T1000 (cell line): ENCODE measurements around the gene TET2.

Source experiments
- DNase-seq: peaks from one replicate; lab custom pipeline; 2025; ENCODE audit warnings: mixed read lengths; lab: John Stamatoyannopoulos, UW

Gene TET2

DNA sequence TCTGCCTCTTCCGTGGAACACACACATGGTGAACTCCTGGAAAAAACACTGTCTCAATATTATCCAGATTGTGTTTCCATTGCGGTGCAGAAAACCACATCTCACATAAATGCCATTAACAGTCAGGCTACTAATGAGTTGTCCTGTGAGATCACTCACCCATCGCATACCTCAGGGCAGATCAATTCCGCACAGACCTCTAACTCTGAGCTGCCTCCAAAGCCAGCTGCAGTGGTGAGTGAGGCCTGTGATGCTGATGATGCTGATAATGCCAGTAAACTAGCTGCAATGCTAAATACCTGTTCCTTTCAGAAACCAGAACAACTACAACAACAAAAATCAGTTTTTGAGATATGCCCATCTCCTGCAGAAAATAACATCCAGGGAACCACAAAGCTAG lies 87.9 kb downstream of the TET2 start:
- DNase-seq: no peak

DNA sequence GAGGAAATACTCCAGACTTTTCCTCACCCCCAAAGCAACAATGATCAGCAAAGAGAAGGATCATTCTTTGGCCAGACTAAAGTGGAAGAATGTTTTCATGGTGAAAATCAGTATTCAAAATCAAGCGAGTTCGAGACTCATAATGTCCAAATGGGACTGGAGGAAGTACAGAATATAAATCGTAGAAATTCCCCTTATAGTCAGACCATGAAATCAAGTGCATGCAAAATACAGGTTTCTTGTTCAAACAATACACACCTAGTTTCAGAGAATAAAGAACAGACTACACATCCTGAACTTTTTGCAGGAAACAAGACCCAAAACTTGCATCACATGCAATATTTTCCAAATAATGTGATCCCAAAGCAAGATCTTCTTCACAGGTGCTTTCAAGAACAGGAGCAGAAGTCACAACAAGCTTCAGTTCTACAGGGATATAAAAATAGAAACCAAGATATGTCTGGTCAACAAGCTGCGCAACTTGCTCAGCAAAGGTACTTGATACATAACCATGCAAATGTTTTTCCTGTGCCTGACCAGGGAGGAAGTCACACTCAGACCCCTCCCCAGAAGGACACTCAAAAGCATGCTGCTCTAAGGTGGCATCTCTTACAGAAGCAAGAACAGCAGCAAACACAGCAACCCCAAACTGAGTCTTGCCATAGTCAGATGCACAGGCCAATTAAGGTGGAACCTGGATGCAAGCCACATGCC lies 89.7 kb downstream of the TET2 start:
- no peak for DNase-seq

DNA sequence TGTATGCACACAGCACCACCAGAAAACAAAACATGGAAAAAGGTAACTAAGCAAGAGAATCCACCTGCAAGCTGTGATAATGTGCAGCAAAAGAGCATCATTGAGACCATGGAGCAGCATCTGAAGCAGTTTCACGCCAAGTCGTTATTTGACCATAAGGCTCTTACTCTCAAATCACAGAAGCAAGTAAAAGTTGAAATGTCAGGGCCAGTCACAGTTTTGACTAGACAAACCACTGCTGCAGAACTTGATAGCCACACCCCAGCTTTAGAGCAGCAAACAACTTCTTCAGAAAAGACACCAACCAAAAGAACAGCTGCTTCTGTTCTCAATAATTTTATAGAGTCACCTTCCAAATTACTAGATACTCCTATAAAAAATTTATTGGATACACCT lies 90.2 kb downstream of the TET2 start:
- DNase-seq: no peak

DNA sequence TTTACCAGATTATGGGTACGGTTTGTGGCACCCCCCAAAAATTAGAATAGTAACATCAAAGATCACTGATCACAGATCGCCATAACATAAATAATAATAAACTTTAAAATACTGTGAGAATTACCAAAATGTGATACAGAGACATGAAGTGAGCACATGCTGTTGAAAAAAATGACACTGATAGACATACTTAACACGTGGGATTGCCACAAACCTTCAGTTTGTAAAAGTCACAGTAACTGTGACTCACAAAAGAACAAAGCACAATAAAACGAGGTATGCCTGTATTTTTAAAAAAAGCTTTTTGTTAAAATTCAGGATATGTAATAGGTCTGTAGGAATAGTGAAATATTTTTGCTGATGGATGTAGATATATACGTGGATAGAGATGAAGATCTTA lies 93.4 kb downstream of the TET2 start:
- DNase-seq: no peak

DNA sequence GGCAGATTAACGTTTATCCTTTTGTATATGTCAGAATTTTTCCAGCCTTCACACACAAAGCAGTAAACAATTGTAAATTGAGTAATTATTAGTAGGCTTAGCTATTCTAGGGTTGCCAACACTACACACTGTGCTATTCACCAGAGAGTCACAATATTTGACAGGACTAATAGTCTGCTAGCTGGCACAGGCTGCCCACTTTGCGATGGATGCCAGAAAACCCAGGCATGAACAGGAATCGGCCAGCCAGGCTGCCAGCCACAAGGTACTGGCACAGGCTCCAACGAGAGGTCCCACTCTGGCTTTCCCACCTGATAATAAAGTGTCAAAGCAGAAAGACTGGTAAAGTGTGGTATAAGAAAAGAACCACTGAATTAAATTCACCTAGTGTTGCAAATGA lies 94.8 kb downstream of the TET2 start:
- DNase-seq: no peak

DNA sequence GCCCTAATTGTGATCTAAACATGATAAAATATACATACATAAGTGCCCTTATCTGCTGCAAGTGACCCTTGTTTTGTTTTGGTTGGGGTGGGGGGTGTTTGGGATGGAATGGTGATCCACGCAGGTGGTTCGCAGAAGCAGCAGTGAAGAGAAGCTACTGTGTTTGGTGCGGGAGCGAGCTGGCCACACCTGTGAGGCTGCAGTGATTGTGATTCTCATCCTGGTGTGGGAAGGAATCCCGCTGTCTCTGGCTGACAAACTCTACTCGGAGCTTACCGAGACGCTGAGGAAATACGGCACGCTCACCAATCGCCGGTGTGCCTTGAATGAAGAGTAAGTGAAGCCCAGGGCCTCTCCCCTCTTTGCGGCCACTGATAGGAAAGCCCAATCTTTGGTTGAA lies 96.8 kb downstream of the TET2 start:
- DNase-seq: no peak

DNA sequence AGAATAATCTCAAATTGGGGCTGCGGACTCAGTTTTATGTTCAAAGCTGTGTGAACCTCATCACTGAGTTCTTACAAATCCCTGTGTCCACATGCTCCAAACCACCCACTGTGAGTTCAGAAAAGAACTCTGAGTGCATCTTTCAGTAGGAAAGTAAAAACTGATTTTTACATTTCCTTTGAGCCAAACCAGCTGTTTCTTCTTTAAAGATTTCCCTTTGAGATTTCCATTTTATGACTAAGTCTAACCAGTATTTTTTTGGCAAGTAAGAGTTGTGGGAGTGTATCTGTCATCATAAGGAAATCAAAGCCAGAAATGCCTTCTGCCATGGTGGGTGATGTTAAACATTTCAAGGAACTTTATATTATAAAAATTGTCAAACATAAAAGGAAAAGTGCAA lies 100.0 kb downstream of the TET2 start:
- DNase-seq: no peak

DNA sequence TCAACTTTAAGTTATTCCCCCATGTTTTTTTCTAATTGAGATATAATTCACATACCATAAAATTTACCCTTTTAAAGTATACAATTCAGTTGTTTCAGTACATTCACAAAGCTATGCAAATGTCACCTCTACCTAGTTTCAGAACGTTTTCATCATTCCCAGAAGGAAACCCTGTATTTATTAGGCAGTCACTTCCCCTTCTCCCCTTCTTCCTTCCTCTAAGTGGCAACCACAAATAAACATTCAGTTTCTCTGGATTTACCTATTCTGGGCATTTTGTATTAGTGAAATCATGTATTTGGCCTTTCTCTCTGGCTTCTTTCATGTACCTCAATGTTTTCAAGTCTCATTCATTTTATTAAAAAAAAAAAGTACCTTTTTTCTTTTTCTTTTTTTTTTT lies 101.9 kb downstream of the TET2 start:
- DNase-seq: no peak

DNA sequence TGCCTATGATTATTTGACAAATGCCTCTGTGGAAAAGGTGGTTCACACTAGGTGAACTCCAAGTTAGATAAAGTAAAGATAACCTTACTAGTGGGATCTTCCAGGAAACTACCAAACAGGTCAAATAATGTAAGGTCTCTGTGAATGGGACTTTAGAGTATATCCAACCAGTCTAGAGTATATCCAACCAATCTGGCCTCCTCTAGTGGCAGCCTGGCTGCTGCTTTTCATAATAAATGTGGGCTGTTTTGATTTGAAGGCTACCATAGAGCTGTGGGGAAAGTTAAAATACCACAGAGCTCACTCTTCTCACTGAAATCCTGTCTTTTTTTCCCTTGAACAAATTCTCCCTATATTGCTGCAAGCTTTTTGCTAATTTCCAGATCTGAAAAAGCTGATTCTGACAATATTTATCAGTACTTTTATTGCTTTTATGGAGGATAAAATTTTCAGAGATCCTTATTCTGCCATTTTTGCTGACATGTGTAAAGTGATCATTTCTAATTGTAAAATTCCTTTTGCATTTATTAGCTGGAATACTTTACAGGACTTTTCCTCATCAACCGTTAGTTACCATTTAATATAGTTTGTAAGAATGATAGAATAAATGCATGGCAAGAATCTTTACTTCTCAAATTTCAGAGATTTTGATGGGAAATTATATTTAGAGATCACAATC lies 111.3 kb downstream of the TET2 start:
- DNase-seq: no peak

DNA sequence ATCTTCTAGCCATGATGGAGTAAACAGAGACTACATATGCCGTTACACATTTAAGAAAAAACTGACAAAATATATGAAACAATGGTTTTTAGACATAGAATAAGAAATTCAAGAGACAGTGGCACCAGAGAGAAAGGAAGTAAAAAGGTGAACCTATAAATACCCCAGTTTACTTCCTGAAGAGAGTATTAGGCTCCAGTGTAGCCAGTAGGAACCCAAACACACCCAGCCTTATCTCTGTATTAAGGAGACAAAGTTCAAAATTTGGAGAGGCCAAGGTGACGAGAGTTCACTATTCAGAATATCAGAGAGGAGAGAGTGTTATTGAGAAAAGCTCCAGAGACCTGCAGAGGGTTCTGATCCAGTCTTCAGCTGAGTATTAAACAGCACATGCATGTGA lies 119.0 kb downstream of the TET2 start:
- DNase-seq: no peak

DNA sequence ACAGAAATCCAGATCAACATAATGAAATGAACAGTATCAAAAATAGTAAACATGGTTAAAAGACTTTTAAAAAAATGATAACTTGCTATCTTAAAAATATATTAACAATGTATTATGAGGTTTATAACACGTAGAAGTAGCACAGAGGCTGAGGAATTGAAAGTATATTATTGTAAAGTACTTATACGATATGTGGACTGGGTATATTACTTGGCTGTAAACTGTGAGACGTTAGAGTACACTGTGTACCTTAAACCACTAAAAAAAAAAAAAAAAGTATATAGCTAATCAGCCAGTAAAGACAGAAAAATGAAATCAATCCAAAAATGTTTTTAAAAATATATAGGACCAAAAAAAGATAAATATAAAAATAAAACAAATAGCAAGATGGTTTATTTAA lies 120.6 kb downstream of the TET2 start:
- DNase-seq: no peak

DNA sequence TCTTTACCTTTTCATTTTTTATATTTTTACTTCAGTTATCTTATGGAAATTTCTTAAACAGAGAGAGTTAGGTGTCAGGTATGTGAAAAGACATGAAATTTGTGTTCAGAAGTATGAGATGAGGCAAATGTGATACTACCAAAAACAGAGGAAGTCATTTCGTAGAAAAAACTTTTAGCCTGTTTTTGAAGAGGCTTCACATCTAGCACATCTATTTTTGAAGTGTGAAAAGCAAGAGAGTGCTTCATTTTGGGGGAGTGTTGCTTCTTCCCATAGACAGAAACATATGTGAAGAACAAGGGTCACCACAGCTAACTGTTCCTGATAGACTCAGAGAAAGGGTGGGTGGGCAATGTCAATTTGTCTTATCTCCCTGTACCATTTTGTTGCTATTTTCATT lies 125.3 kb downstream of the TET2 start:
- no peak for DNase-seq

DNA sequence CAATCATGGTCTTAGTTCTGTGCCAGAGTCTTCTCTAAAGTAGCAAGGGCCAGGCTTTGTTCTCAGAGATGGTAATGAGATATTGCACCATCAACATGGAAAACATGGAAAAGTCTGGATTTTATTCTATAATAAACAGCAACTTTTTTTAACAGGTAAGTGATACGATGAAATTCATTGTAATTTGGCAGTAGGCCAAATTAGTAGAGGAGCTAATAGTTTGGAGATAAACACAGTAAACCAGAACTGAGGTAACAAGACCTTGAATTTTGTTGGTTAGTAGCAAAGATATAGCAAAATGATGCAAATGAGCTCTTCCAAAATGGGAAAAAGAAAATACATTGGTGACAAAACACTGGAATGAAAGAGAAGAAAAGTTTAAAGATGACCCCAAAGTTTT lies 126.6 kb downstream of the TET2 start:
- no peak for DNase-seq

DNA sequence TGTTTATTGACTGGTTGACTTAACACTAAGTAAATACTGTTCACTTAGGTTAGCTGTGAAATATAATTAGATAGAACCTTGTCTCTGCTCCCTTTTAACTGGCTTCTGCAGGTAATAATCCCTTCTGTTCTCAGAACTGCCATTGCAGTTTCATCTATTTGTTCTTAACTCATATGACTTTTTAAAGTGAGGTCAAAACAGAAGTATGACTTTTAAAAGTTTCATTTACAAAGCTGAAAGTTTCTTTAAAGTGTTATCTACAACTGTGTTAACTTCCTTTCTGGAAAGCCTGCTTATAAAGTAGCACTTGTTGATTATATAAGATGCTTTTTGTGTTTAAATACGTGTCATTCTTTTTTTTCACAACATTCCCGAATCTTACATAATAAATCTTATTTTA lies 127.4 kb downstream of the TET2 start:
- DNase-seq: no peak

DNA sequence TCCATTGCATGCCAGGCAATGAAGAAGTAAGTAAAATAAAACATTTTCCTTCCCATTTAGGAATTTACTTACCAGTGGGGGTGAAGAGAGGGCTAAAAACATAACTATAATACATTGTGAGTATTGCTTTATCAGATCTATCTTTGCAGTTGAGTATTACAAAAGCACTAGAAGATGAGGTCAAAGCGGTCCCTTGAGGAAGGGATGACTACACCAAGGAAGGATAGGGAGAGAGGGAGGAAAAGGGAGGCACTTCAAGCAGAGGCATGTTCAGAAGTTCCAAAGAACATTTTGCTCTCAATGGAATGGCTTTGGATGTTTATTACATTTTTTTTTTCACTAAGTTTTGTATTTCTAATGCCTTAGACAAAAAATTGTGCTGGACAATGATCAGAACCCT lies 127.8 kb downstream of the TET2 start:
- no peak for DNase-seq

DNA sequence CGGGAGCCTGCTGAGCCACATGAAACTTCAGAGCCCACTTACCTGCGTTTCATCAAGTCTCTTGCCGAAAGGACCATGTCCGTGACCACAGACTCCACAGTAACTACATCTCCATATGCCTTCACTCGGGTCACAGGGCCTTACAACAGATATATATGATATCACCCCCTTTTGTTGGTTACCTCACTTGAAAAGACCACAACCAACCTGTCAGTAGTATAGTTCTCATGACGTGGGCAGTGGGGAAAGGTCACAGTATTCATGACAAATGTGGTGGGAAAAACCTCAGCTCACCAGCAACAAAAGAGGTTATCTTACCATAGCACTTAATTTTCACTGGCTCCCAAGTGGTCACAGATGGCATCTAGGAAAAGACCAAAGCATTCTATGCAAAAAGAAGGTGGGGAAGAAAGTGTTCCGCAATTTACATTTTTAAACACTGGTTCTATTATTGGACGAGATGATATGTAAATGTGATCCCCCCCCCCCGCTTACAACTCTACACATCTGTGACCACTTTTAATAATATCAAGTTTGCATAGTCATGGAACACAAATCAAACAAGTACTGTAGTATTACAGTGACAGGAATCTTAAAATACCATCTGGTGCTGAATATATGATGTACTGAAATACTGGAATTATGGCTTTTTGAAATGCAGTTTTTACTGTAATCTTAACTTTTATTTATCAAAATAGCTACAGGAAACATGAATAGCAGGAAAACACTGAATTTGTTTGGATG lies 129.9 kb downstream of the TET2 start:
- no peak for DNase-seq

DNA sequence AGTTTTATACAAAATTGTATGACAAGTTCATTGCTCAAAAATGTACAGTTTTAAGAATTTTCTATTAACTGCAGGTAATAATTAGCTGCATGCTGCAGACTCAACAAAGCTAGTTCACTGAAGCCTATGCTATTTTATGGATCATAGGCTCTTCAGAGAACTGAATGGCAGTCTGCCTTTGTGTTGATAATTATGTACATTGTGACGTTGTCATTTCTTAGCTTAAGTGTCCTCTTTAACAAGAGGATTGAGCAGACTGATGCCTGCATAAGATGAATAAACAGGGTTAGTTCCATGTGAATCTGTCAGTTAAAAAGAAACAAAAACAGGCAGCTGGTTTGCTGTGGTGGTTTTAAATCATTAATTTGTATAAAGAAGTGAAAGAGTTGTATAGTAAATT lies 131.0 kb downstream of the TET2 start:
- DNase-seq: no peak

DNA sequence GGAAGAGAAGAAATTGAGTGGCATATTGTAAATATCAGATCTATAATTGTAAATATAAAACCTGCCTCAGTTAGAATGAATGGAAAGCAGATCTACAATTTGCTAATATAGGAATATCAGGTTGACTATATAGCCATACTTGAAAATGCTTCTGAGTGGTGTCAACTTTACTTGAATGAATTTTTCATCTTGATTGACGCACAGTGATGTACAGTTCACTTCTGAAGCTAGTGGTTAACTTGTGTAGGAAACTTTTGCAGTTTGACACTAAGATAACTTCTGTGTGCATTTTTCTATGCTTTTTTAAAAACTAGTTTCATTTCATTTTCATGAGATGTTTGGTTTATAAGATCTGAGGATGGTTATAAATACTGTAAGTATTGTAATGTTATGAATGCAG lies 132.6 kb downstream of the TET2 start:
- no peak for DNase-seq

DNA sequence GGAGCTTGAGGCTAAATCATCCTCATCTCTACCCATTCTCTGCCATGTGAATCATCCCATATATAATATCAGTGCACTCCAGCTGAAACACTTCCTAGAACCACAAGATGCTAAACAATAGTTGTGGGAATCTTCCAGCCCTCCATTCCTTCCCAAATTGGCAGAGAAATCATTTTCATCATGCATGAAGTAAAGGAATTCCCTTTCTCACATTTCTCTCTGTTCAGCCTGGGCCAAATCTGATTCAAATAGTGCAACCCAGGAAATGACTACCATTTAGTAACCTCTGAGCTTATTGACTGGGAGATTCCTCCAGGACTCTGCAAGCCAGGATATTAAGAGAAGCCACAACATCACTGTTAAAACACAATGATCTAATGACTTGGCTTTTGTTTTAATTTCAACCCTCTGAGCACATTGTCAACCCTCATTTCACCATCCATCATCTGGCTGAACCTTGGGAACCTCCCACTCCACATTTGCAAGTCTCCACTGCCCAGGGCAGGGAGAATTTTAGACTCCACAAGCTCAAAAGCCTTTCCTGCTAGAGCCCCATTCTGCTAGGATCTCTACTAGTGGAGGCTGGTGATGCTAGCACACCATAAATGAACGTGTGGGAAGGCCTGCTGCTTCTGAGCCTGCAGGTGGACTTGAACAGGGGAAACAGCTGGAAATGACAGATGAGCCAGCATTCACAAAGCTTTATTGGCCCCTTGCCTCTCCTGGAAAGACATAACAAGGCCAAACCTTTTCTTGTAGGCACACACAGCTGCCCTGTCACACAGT lies 133.9 kb downstream of the TET2 start:
- no peak for DNase-seq

DNA sequence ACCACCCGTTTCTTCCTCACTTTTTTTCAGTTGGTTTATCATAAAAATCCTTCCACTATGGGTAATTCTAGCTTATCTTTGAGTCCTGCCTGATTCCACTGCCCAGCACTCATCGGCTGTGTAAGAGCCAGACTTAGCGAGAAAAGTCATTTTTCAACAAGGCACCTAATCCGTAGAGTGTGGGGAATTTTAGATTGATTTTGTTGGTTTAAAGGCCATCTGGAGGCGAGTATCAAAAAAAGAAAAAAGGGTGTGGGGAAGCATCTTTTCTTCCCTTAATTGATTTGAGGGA lies 134.4 kb downstream of the TET2 start:
- no peak for DNase-seq

DNA sequence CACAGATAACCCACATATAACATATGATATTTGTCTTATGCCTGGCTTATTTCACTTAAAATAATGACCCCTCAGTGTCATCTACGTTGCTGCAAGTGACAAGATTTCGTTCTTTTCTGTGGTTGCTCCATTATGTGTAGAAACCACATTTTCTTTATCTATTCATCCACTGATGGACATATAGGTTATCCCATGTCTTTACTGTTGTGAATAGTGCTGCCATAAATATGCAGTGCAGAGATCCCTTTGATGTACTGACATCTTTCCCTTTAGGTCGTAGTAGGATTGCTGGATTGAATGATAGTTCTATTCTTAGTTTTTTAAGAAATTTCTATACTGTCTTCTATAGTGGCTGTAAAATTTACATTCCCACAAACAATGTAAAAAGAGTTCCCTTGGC lies 135.8 kb downstream of the TET2 start:
- no peak for DNase-seq

DNA sequence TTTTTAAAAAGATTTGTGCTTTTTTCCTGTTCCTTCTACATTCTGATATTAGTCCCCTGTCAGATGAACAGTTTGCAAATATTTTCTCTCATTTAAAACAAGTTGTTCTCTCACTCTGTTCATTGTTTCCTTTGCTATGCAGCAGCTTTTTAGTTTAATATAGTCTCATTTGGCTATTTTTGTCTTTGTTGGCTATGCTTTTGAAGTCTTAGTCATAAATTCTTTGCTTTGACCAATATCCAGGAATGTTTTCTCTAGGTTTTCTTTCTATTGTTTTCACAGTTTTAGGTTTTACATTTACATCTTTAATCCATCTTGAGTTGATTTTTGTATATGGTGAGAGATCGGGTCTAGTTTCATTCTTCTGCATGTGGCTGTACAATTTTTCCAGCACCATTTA lies 136.8 kb downstream of the TET2 start:
- DNase-seq: no peak

DNA sequence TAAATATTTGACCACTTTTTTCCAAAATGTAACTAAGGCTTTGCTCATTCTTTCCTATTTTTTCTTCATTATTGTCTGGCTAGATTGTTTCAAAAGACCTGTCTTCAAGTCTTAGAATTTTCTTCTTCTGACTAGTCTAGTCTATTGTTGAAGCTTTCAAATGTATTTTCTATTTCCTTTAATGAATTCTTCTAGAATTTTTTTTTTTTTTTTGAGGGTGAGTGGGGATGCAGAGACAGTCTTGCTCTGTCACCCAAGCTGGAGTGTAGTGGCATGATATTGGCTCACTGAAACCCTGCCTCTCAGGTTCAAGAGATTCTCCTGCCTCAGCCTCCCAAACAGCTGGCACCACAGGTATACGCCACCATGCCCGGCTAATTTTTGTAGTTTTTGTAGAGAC lies 141.4 kb downstream of the TET2 start:
- DNase-seq: no peak
